Fibroblast of lung (primary cell): ENCODE results near the gene TCF7L1.

Experiments used
- CTCF ChIP-seq, 2 donors: IDR thresholded peaks in 1 of 2; conservative IDR thresholded peaks in 1 of 2; 1 replicate in 1 of 2; 2 replicates in 1 of 2; pipeline ENCODE4 v1.5.1; 2011 to 2012; ENCODE audit warnings: low read length in 2 of 2, control low read depth in 1 of 2, inconsistent platforms in 1 of 2, low read depth in 1 of 2, mild to moderate bottlenecking in 1 of 2
- EZH2 ChIP-seq: IDR thresholded peaks from 2 replicates; pipeline ENCODE4 v1.5.1; 2012; ENCODE audit warnings: low read length, control low read depth, mild to moderate bottlenecking; ENCODE audit errors: missing control alignments

- no peak for TF ChIP-seq EZH2
- no peak for TF ChIP-seq CTCF (conservative IDR thresholded peaks at IDR 0.05 in 1 of 2, IDR thresholded peaks at IDR 0.05 in 1 of 2; ENCODE audit: low read depth in 1 of 2, low read length in 2 of 2)
Measured at GRCh38 chr2:85275984-85276540, 142.9 kb downstream of the TCF7L1 start.
